ENCODE data around the gene SLC17A8. TPM values are rescaled to one million over a fixed set of nuclear protein-coding genes. Genes with fewer than 3 reads are reported as not detected.

The SLC17A8 gene
- total RNA-seq, 1 experiment from 2014 or later = 0.15 TPM

- H3K4me2 ChIP-seq (ENCODE audit: low read depth, low read length, poor library complexity, severe bottlenecking) = no peak overlapping the region
- H3K9me2 ChIP-seq (replicated peaks; ENCODE audit: insufficient read depth, low read length) = no peaks in the 10 kb centered on the region
- H2AFZ ChIP-seq (ENCODE audit: low read length) = no peak overlapping the region
- DNase-seq = no peak
- no peaks in the 10 kb centered on the region for H3K36me3 ChIP-seq (ENCODE audit: insufficient read depth, low read length)
- H4K20me1 ChIP-seq (ENCODE audit: insufficient read depth, low read depth, low read length) = no peaks in the 10 kb centered on the region
- H3K27ac ChIP-seq (ENCODE audit: low read length) = no peak overlapping the region
- H3K27me3 ChIP-seq (ENCODE audit: low read length) = no peaks in the 10 kb centered on the region
- no peaks in the 10 kb centered on the region for H3K9me3 ChIP-seq (ENCODE audit: low read length)
- no peaks in the 10 kb centered on the region for H3K4me1 ChIP-seq (ENCODE audit: low read length)
- no peak overlapping the region for H3K9ac ChIP-seq (ENCODE audit: low read length)
- H3K79me2 ChIP-seq (ENCODE audit: low read length) = no peaks in the 10 kb centered on the region
- H3K4me3 ChIP-seq (ENCODE audit: low read length) = no peak overlapping the region
These were observed 35.0 kb downstream of the SLC17A8 start for GRCh38 chr12:100391856-100392255.

DNA sequence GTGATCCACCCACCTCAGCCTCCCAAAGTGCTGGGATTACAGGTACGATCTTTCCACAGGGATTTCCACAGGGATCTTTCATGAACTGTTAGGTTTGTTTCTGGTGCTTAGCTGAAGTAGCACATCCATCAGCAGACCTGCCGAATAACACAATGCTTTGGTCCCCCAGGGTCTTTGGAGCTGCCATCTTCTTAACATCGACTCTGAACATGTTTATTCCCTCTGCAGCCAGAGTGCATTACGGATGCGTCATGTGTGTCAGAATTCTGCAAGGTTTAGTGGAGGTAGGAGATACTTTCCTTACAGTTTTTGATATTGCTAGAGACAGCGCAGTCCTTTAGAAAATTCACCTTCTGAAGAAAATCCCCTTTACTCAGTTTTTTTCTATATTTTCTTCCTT, 36.3 kb downstream of the SLC17A8 start:
- no peak for DNase-seq
- Histone ChIP-seq H3K9ac (ENCODE audit: low read length) (no peak overlapping the region), H2AFZ (ENCODE audit: low read length) (no peak overlapping the region), H3K36me3 (ENCODE audit: insufficient read depth, low read length) (no peaks in the 10 kb centered on the region), H3K9me2 (replicated peaks; ENCODE audit: insufficient read depth, low read length) (no peaks in the 10 kb centered on the region), H3K4me3 (ENCODE audit: low read length) (no peak overlapping the region), H3K4me2 (ENCODE audit: low read depth, low read length, poor library complexity, severe bottlenecking) (no peak overlapping the region), H4K20me1 (ENCODE audit: insufficient read depth, low read depth, low read length) (no peaks in the 10 kb centered on the region), H3K27ac (ENCODE audit: low read length) (no peak overlapping the region), H3K79me2 (ENCODE audit: low read length) (no peaks in the 10 kb centered on the region), H3K4me1 (ENCODE audit: low read length) (peaks cover 2% of the 10 kb centered on the region), H3K27me3 (ENCODE audit: low read length) (no peaks in the 10 kb centered on the region), H3K9me3 (ENCODE audit: low read length) (no peaks in the 10 kb centered on the region)

DNA sequence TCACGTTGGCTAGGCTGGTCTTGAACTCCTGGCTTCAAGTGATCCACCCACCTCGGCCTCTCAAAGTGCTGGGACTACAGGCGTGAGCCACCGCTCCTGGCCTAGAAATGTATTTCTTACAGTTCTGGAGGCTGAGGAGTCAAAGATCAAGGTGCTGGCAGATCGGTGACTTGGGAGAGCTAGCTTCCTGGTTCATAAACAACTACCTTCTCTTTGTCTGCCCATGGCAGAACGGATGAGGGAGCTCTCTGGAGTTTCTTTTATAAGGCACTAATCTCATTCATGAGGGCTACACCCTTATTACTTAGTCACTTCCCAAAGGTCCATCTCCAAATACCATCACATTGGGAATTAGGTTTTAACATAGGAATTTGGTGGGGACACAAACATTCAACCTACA, 38.9 kb downstream of the SLC17A8 start:
- H3K4me1 ChIP-seq (ENCODE audit: low read length) = peaks cover 21% of the 10 kb centered on the region
- H3K9me3 ChIP-seq (ENCODE audit: low read length) = no peaks in the 10 kb centered on the region
- DNase-seq = no peak
- H3K27me3 ChIP-seq (ENCODE audit: low read length) = no peaks in the 10 kb centered on the region
- H3K36me3 ChIP-seq (ENCODE audit: insufficient read depth, low read length) = no peaks in the 10 kb centered on the region
- H3K79me2 ChIP-seq (ENCODE audit: low read length) = no peaks in the 10 kb centered on the region
- no peak overlapping the region for H3K4me2 ChIP-seq (ENCODE audit: low read depth, low read length, poor library complexity, severe bottlenecking)
- H2AFZ ChIP-seq (ENCODE audit: low read length) = no peak overlapping the region
- H3K9me2 ChIP-seq (replicated peaks; ENCODE audit: insufficient read depth, low read length) = no peaks in the 10 kb centered on the region
- no peak overlapping the region for H3K27ac ChIP-seq (ENCODE audit: low read length)
- H4K20me1 ChIP-seq (ENCODE audit: insufficient read depth, low read depth, low read length) = no peaks in the 10 kb centered on the region
- no peak overlapping the region for H3K4me3 ChIP-seq (ENCODE audit: low read length)
- no peak overlapping the region for H3K9ac ChIP-seq (ENCODE audit: low read length)

GRCh38 chr12:100398307-100398706, 41.4 kb downstream of the SLC17A8 start:
- Histone ChIP-seq H3K9ac (ENCODE audit: low read length) (no peak overlapping the region), H3K36me3 (ENCODE audit: insufficient read depth, low read length) (no peaks in the 10 kb centered on the region), H3K4me3 (ENCODE audit: low read length) (no peak overlapping the region), H4K20me1 (ENCODE audit: insufficient read depth, low read depth, low read length) (no peaks in the 10 kb centered on the region), H2AFZ (ENCODE audit: low read length) (no peak overlapping the region), H3K27ac (ENCODE audit: low read length) (no peak overlapping the region), H3K79me2 (ENCODE audit: low read length) (no peaks in the 10 kb centered on the region), H3K4me1 (ENCODE audit: low read length) (peaks cover 21% of the 10 kb centered on the region), H3K27me3 (ENCODE audit: low read length) (no peaks in the 10 kb centered on the region), H3K4me2 (ENCODE audit: low read depth, low read length, poor library complexity, severe bottlenecking) (no peak overlapping the region), H3K9me2 (replicated peaks; ENCODE audit: insufficient read depth, low read length) (no peaks in the 10 kb centered on the region), H3K9me3 (ENCODE audit: low read length) (no peaks in the 10 kb centered on the region)
- DNase-seq = no peak

DNA sequence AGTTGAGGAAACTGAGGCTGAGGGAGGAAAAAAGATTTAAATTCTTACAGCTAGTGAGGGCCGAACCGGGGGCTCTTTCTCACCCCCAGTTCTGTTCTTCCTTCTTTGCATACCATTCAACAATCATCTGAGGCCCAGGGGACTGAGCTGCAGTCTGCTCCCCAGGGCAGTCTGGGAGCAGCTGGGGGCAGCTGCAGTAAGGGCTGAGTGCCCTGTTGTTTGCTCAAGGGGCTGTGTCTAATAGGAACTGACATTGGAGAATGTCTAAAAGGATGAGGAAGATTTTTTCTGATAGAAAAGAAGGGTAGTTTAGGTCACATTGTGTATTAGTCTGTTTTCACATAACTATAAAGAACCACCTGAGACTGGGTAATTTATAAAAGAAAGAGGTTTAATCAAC, 42.2 kb downstream of the SLC17A8 start:
- H3K9ac ChIP-seq (ENCODE audit: low read length) = no peak overlapping the region
- no peaks in the 10 kb centered on the region for H3K79me2 ChIP-seq (ENCODE audit: low read length)
- no peaks in the 10 kb centered on the region for H3K27me3 ChIP-seq (ENCODE audit: low read length)
- H2AFZ ChIP-seq (ENCODE audit: low read length) = peak overlapping the region; percentile 16; the same call in 1 of the 2 replicates
- H3K4me3 ChIP-seq (ENCODE audit: low read length) = no peak overlapping the region
- DNase-seq = peak; percentile 48
- H3K4me2 ChIP-seq (ENCODE audit: low read depth, low read length, poor library complexity, severe bottlenecking) = peak overlapping the region; percentile 31
- H3K9me2 ChIP-seq (replicated peaks; ENCODE audit: insufficient read depth, low read length) = no peaks in the 10 kb centered on the region
- no peaks in the 10 kb centered on the region for H3K9me3 ChIP-seq (ENCODE audit: low read length)
- no peaks in the 10 kb centered on the region for H4K20me1 ChIP-seq (ENCODE audit: insufficient read depth, low read depth, low read length)
- H3K27ac ChIP-seq (ENCODE audit: low read length) = 0 out of 2 replicates have a peak overlapping the region, but pooled peaks have one; percentile 24
- peaks cover 21% of the 10 kb centered on the region for H3K4me1 ChIP-seq (ENCODE audit: low read length)
- no peaks in the 10 kb centered on the region for H3K36me3 ChIP-seq (ENCODE audit: insufficient read depth, low read length)

- Histone ChIP-seq H3K27ac (ENCODE audit: low read length) (no peak overlapping the region), H3K9ac (ENCODE audit: low read length) (no peak overlapping the region), H3K4me2 (ENCODE audit: low read depth, low read length, poor library complexity, severe bottlenecking) (no peak overlapping the region), H3K4me3 (ENCODE audit: low read length) (no peak overlapping the region), H3K79me2 (ENCODE audit: low read length) (no peaks in the 10 kb centered on the region), H4K20me1 (ENCODE audit: insufficient read depth, low read depth, low read length) (no peaks in the 10 kb centered on the region), H2AFZ (ENCODE audit: low read length) (no peak overlapping the region), H3K27me3 (ENCODE audit: low read length) (no peaks in the 10 kb centered on the region), H3K36me3 (ENCODE audit: insufficient read depth, low read length) (no peaks in the 10 kb centered on the region), H3K9me3 (ENCODE audit: low read length) (no peaks in the 10 kb centered on the region), H3K9me2 (replicated peaks; ENCODE audit: insufficient read depth, low read length) (no peaks in the 10 kb centered on the region), H3K4me1 (ENCODE audit: low read length) (peaks cover 21% of the 10 kb centered on the region)
- DNase-seq = no peak
These were observed 44.8 kb downstream of the SLC17A8 start for GRCh38 chr12:100401660-100402059.

DNA sequence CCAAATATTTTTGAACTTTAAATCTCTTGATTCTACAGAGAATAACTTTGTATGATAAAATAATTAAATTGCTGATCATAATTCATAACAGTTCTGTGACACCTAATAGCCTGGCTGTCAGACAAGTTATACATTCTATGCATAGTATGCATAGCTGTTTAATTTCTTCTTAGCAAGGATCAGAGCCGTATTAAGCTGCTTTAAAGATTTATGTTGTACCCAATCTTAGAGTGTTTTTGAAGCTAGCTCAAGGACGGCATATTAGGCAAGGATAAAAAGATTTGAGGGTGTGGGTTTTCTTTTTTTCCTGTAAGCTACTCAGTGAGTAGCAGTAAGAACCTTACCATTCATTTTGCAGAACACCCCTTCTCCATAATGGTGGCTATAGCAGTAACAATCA, 45.9 kb downstream of the SLC17A8 start:
- H3K4me1 ChIP-seq (ENCODE audit: low read length) = peaks cover 21% of the 10 kb centered on the region
- no peaks in the 10 kb centered on the region for H3K27me3 ChIP-seq (ENCODE audit: low read length)
- H4K20me1 ChIP-seq (ENCODE audit: insufficient read depth, low read depth, low read length) = no peaks in the 10 kb centered on the region
- no peak overlapping the region for H3K4me2 ChIP-seq (ENCODE audit: low read depth, low read length, poor library complexity, severe bottlenecking)
- H3K9me3 ChIP-seq (ENCODE audit: low read length) = no peaks in the 10 kb centered on the region
- H3K4me3 ChIP-seq (ENCODE audit: low read length) = no peak overlapping the region
- no peak overlapping the region for H3K27ac ChIP-seq (ENCODE audit: low read length)
- H3K9ac ChIP-seq (ENCODE audit: low read length) = no peak overlapping the region
- no peak for DNase-seq
- H3K79me2 ChIP-seq (ENCODE audit: low read length) = no peaks in the 10 kb centered on the region
- no peaks in the 10 kb centered on the region for H3K36me3 ChIP-seq (ENCODE audit: insufficient read depth, low read length)
- no peak overlapping the region for H2AFZ ChIP-seq (ENCODE audit: low read length)
- no peaks in the 10 kb centered on the region for H3K9me2 ChIP-seq (replicated peaks; ENCODE audit: insufficient read depth, low read length)

DNA sequence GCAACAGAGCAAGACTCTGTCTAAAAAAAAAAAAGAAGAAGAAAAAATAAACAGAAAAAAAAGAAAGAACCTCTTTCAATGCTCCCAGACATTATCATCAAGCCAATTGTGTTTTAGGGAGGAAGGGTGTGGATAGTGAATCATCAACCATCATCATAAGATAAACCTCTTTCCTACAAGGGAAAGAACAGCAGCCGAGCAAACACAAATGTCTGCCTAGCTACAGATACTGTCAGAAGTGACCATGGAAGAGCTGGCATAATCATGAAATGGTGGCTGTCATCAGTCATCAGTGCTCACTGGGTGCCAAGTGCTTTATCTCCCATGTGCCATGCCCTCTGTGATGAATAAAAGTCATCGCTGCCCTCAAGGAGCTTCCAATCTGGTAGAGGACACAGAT, 46.6 kb downstream of the SLC17A8 start:
- Histone ChIP-seq H3K9me2 (replicated peaks; ENCODE audit: insufficient read depth, low read length) (no peaks in the 10 kb centered on the region), H3K27ac (ENCODE audit: low read length) (no peak overlapping the region), H3K27me3 (ENCODE audit: low read length) (no peaks in the 10 kb centered on the region), H3K79me2 (ENCODE audit: low read length) (no peaks in the 10 kb centered on the region), H2AFZ (ENCODE audit: low read length) (no peak overlapping the region), H4K20me1 (ENCODE audit: insufficient read depth, low read depth, low read length) (no peaks in the 10 kb centered on the region), H3K4me1 (ENCODE audit: low read length) (peaks cover 16% of the 10 kb centered on the region), H3K36me3 (ENCODE audit: insufficient read depth, low read length) (no peaks in the 10 kb centered on the region), H3K9ac (ENCODE audit: low read length) (no peak overlapping the region), H3K4me3 (ENCODE audit: low read length) (no peak overlapping the region), H3K9me3 (ENCODE audit: low read length) (no peaks in the 10 kb centered on the region), H3K4me2 (ENCODE audit: low read depth, low read length, poor library complexity, severe bottlenecking) (no peak overlapping the region)
- DNase-seq = no peak
